ENCODE measurements around the gene PXYLP1.

Gene PXYLP1

GRCh38 chr3:141227216-141227615 is 4.4 kb upstream of the PXYLP1 start:
- H3K27ac ChIP-seq = no peak overlapping the region
- DNase-seq (ENCODE audit: low read depth, low spot score) = no peak

- no peak overlapping the region for H3K27ac ChIP-seq
- no peak for DNase-seq (ENCODE audit: low read depth, low spot score)
Observed at GRCh38 chr3:141227752-141228151, 3.9 kb upstream of the PXYLP1 start.

DNA sequence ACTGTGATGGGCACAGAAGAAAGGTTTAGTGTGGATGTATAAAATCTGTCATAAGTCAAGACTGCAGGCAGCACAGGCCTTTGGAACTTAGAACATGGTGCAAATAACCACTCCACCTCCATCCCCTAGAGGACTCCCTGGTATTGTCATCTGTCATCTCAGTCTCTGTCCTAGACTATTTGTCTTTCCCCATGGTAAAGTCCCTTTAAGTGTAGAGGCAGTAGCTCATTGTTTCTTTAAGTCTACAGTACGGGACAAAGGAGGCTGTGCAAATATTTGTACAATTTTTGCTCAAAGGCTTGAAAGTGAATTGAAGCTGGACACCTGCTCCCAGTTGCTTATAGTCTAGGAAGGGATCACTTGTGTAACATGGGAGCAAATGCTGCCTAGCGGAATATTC is 3.2 kb upstream of the PXYLP1 start:
- DNase-seq (ENCODE audit: low read depth, low spot score) = no peak
- H3K27ac ChIP-seq = no peak overlapping the region

DNA sequence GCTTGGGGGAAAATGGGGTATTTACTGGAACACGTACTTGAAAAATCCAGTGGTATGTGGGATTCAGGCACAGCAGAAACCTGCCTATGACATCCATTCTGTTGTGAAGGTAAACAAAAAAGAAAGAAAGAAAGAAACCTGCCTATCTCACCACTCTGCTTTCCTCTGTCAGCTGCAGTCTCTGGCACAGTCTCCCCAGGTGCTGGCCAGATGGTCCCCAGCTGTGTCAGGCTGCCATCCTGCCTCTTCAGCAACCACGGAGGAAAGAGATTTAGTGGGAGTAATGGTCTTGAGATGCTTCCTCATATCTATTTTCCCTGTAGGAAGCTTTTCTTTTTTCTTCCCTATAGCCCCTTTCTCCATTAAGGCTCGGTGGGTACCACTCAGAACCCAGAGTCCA is 2.5 kb upstream of the PXYLP1 start:
- no peak overlapping the region for H3K27ac ChIP-seq
- no peak for DNase-seq (ENCODE audit: low read depth, low spot score)

DNA sequence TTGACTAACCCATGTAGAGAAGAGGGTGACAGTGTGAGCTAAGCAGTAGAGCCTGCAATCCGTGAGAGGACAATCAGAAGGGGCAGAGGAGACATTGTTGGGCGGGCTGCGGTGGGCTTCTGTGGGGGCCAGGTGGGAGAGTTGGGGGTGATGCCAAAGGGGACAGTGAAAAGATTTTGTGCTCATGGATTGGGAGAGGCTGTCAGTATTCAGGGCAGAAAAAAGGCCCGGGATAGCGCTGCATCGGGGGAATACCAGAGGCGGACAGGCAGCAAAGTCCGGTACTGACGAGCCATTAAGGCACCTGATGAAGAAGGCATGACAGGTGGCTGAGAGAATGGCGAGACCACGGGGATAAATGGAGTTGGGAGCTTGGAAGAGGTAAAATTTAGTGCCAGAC is 1.3 kb upstream of the PXYLP1 start:
- no peak overlapping the region for H3K27ac ChIP-seq
- no peak for DNase-seq (ENCODE audit: low read depth, low spot score)

- DNase-seq (ENCODE audit: low read depth, low spot score) = no peak
- no peak overlapping the region for H3K27ac ChIP-seq
Observed at GRCh38 chr3:141231952-141232823, 563 bp downstream of the PXYLP1 start.

GRCh38 chr3:141233457-141234161 is 2.0 kb downstream of the PXYLP1 start:
- H3K27ac ChIP-seq = no peak overlapping the region
- DNase-seq (ENCODE audit: low read depth, low spot score) = no peak

GRCh38 chr3:141234283-141234682 is 2.7 kb downstream of the PXYLP1 start:
- no peak overlapping the region for H3K27ac ChIP-seq
- no peak for DNase-seq (ENCODE audit: low read depth, low spot score)

GRCh38 chr3:141235661-141236171 is 4.1 kb downstream of the PXYLP1 start:
- DNase-seq (ENCODE audit: low read depth, low spot score) = no peak

DNA sequence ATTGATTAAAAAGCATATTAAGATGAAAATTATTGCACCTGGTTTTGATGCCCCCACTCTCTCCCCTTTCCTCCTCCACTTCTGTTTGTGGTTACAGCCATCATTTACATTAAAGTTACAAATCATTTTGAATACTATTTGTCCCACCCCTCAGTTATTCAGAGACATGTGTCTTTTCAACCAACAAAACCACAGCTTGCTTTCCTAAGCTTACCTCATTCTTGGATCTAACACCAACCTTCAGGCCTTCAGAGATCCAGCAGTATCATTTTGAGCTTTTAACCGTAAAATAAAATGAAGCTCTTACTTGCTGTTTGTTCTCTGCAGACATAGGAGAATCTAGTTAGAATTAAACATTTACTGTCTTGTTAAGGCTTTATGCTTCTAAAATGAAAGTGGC is 4.7 kb downstream of the PXYLP1 start:
- DNase-seq (ENCODE audit: low read depth, low spot score) = no peak
- no peak overlapping the region for H3K27ac ChIP-seq

More at GRCh38 chr3:141235661-141236171, 4.1 kb downstream of the PXYLP1 start:
- no peak overlapping the region for H3K27ac ChIP-seq

GRCh38 chr3:141237701-141238521 is 6.3 kb downstream of the PXYLP1 start:
- no peak overlapping the region for H3K27ac ChIP-seq
- DNase-seq (ENCODE audit: low read depth, low spot score) = no peak

GRCh38 chr3:141239511-141240281 is 8.1 kb downstream of the PXYLP1 start:
- no peak for DNase-seq (ENCODE audit: low read depth, low spot score)
- no peak overlapping the region for H3K27ac ChIP-seq

DNA sequence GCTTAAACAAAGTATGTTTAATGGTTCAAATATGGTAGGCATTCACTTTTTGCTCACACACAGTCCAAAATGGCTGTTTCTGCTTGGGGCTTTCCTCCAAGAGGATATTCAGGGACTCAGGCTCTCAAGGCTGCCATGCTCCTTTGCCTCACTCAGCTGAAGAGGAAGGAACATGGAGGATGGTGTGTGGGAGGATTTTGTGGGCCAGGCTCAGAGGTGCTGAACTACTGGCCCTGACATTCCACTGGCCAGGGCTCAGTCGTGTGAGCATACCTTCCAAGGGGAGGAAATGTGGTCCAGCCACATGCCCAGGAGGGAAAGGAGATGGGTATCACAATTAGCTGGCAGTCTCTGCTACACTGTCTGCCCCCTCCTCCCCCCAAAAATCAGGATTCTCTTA is 8.7 kb downstream of the PXYLP1 start:
- no peak for DNase-seq (ENCODE audit: low read depth, low spot score)
- no peak overlapping the region for H3K27ac ChIP-seq

DNA sequence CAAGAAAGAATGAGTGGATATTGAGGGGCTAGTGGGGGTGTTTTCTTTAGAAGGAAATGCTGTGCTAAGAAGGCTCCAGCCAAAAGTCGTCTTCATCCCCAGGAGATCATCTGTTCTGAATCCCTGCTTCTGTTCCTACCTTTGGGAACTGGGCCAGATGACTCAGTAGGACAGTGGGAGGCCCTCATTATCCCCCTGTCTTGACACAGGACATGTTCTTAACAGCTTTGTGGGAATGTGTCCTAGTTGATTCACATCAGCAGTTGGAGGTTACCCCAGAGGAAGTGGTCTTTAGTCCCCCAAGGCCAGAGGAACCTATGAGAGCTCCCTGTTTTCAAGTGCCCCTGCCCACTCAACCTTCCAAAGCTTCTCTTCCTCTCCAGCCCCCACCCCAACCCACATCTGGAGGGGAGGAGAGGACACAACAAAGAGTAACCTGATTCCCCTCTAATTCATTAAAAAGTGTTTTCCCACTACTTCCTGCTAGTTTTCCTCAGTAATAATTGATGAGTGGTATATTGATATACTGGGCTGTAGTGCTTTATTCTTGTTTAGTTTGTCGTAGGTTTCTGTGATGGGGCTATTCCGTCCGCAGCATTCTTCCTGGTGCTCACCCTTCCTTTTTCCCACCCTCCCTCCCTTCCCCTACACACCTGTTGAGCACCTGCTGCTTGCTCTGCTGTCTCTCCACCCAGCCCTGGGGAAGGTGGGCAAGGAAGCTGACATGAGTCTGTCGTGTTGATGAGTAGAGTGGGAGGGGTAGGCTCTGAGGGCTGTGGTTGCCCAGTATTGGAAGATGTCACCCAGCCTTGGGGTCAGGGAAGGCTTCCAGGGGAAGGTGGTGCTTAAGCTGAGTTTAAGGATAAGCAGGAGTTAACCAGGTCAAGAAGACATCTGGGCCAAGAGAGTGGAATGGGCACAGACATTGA is 9.3 kb downstream of the PXYLP1 start:
- DNase-seq (ENCODE audit: low read depth, low spot score) = no peak
- no peak overlapping the region for H3K27ac ChIP-seq

DNA sequence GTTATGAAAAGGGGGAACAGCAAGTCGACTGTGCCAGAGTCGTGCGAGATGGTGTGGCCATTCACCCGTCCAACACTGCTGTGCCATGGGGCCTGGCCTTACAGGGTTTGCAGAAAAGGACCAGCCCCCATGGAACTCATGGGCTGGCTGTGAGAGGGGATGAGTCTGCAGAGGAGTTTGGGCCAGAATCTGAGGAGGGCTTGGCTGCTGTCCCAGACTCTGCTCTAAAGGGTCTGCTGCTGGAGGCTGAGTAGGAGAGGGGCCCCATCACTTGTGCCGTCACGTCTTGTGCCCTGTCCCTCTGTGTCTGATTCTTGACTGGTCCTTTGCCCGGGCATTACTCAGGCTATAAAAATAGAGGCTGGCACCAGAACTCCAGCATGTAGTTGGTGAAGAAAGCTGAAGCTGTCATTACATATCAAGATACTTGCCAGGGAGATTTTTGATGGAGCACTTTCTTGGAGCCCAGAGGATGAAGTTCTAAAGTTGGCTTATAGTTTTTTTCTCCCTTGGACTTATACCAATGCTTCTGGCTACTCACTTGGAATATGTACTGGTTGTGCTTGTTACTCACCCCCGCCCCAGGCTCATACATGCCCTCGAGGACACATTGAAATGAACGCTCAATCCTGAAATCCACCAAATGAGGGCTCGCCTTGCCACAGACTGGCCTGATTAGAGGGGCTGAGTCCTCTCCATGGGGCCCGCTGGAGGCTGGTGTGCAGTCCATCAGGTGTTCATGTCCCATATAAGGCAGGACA is 10.2 kb downstream of the PXYLP1 start:
- no peak for DNase-seq (ENCODE audit: low read depth, low spot score)
- H3K27ac ChIP-seq = no peak overlapping the region

GRCh38 chr3:141242377-141243092 is 10.9 kb downstream of the PXYLP1 start:
- H3K27ac ChIP-seq = no peak overlapping the region
- DNase-seq (ENCODE audit: low read depth, low spot score) = no peak

DNA sequence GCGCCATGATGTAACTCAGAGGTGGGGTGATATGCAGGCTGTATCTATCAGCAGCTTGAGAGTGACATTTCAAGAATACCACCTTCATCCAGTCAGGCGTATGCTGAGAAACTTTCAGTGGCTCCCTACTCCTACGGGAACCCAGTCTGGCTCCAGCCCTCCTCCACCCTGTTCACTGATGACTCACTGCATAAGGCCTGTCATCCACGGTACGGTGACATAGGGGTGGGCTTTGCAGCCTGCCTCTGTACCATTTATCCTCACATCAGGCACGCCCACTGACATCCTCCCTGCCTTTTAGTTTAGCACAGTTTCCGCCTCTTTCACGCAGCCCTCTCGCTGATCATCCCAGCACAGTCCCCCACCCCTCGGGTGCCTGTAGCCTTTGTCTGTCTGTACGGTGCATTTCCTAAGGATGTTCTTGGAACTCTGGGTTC is 11.7 kb downstream of the PXYLP1 start:
- DNase-seq (ENCODE audit: low read depth, low spot score) = no peak

More for the DNA sequence above, 11.7 kb downstream of the PXYLP1 start:
- H3K27ac ChIP-seq = no peak overlapping the region

Data from epithelial cell of prostate (primary cell).